ENCODE measurements around the gene ELF3. TPM values are rescaled to one million over a fixed set of nuclear protein-coding genes. Genes with fewer than 3 reads are reported as not detected.
"Not testable (repeated sequence)": the region's sequence is repeated elsewhere in the genome, so short reads cannot be mapped to it uniquely, and the experiment has no call there.

Gene ELF3
- total RNA-seq, 1 donor from 2014 or later: 265 TPM

- no peak for TF ChIP-seq CTCF (conservative IDR thresholded peaks at IDR 0.05; ENCODE audit: low read depth, low read length)
- H3K4me3 ChIP-seq (ENCODE audit: low read depth, low read length): no peak overlapping the region
- DNase-seq (ENCODE audit: low read depth): no peak
These were observed 8.3 kb downstream of the ELF3 start for GRCh38 chr1:202018468-202019234.

- not testable (repeated sequence) for H3K4me3 ChIP-seq (ENCODE audit: low read depth, low read length); DNase-seq (ENCODE audit: low read depth)
These were observed 8.8 kb downstream of the ELF3 start for GRCh38 chr1:202019235-202019558.

- TF ChIP-seq CTCF (conservative IDR thresholded peaks at IDR 0.05; ENCODE audit: low read depth, low read length): no peak
- DNase-seq (ENCODE audit: low read depth): no peak
- no peak overlapping the region for H3K4me3 ChIP-seq (ENCODE audit: low read depth, low read length)
These were observed 12.6 kb downstream of the ELF3 start for GRCh38 chr1:202023001-202023433.

- no peak overlapping the region for H3K4me3 ChIP-seq (ENCODE audit: low read depth, low read length)
- no peak for DNase-seq (ENCODE audit: low read depth)
- no peak for TF ChIP-seq CTCF (conservative IDR thresholded peaks at IDR 0.05; ENCODE audit: low read depth, low read length)
These were observed 18.8 kb downstream of the ELF3 start for GRCh38 chr1:202029171-202029665.

GRCh38 chr1:202029727-202030126 lies 19.3 kb downstream of the ELF3 start:
- no peak for DNase-seq (ENCODE audit: low read depth)
- no peak for TF ChIP-seq CTCF (conservative IDR thresholded peaks at IDR 0.05; ENCODE audit: low read depth, low read length)
- no peak overlapping the region for H3K4me3 ChIP-seq (ENCODE audit: low read depth, low read length)

GRCh38 chr1:202031796-202032195 lies 21.4 kb downstream of the ELF3 start:
- TF ChIP-seq CTCF (conservative IDR thresholded peaks at IDR 0.05; ENCODE audit: low read depth, low read length): no peak
- H3K4me3 ChIP-seq (ENCODE audit: low read depth, low read length): no peak overlapping the region
- no peak for DNase-seq (ENCODE audit: low read depth)

- H3K4me3 ChIP-seq (ENCODE audit: low read depth, low read length): peak overlapping the region; percentile 11
- TF ChIP-seq CTCF (conservative IDR thresholded peaks at IDR 0.05; ENCODE audit: low read depth, low read length): no peak
- DNase-seq (ENCODE audit: low read depth): no peak
These were observed 23.8 kb downstream of the ELF3 start for GRCh38 chr1:202034149-202034682.

Data from epithelial cell of proximal tubule (primary cell).